ENCODE data around the gene TBC1D32.

GRCh38 chr6:121042766-121043165 lies 291.5 kb downstream of the TBC1D32 start:
- no peak for TF ChIP-seq CREB1 (CRISPR knock-in tag; IDR thresholded peaks at IDR 0.05)
- no peak for TF ChIP-seq MAX (CRISPR knock-in tag; IDR thresholded peaks at IDR 0.05)
- TF ChIP-seq SMAD4 (CRISPR knock-in tag; IDR thresholded peaks at IDR 0.05): no peak

All from WTC11 (cell line).